Measurements from ENCODE around the gene RAB11FIP4.

- TF ChIP-seq, protein P1, sequence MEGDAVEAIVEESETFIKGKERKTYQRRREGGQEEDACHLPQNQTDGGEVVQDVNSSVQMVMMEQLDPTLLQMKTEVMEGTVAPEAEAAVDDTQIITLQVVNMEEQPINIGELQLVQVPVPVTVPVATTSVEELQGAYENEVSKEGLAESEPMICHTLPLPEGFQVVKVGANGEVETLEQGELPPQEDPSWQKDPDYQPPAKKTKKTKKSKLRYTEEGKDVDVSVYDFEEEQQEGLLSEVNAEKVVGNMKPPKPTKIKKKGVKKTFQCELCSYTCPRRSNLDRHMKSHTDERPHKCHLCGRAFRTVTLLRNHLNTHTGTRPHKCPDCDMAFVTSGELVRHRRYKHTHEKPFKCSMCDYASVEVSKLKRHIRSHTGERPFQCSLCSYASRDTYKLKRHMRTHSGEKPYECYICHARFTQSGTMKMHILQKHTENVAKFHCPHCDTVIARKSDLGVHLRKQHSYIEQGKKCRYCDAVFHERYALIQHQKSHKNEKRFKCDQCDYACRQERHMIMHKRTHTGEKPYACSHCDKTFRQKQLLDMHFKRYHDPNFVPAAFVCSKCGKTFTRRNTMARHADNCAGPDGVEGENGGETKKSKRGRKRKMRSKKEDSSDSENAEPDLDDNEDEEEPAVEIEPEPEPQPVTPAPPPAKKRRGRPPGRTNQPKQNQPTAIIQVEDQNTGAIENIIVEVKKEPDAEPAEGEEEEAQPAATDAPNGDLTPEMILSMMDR (IDR thresholded peaks at IDR 0.05; ENCODE audit: low read depth, low read length) = no peak
- TF ChIP-seq MAX (IDR thresholded peaks at IDR 0.05; ENCODE audit: low read depth, low read length) = peak; percentile 50; the same call in 1 of the 2 replicates
Observed at GRCh38 chr17:31499771-31500554, 108.5 kb downstream of the RAB11FIP4 start.

All from NB4 (cell line).